GM12878 (cell line): ENCODE data around the gene NTPCR.

ENCODE experiments used
- EGR1 ChIP-seq, 2 experiments: IDR thresholded peaks; 1 replicate in 1 of 2; 2 replicates in 1 of 2; pipeline ENCODE4 v1.6.1; 2011 to 2012; ENCODE audit warnings: low read depth in 2 of 2, low read length in 2 of 2, borderline replicate concordance in 1 of 2, mild to moderate bottlenecking in 1 of 2, moderate library complexity in 1 of 2
- EP300 ChIP-seq, 2 experiments: fragments of 150-350 bp in 1 of 2; IDR thresholded peaks; 2 replicates each; pipeline ENCODE4 v1.6.1; 2011 to 2012; ENCODE audit warnings: low read depth in 2 of 2, low read length in 2 of 2, borderline replicate concordance in 1 of 2, improper control_type of control experiment in 1 of 2, inconsistent platforms in 1 of 2; ENCODE audit not compliant: control insufficient read depth in 1 of 2
- MTA3 ChIP-seq: IDR thresholded peaks from 2 replicates; pipeline ENCODE4 v1.6.1; 2012; ENCODE audit warnings: low read length, inconsistent platforms, borderline replicate concordance
- POLR2A ChIP-seq: IDR thresholded peaks from 2 replicates; pipeline ENCODE4 v1.6.1; 2011; ENCODE audit warnings: low read depth, mild to moderate bottlenecking, low read length
- POLR2AphosphoS5 ChIP-seq: IDR thresholded peaks from 2 replicates; pipeline ENCODE4 v1.6.1; 2011; ENCODE audit warnings: mild to moderate bottlenecking, low read length, inconsistent platforms
- SPI1 ChIP-seq: IDR thresholded peaks from 2 replicates; pipeline ENCODE4 v1.6.1; 2011; ENCODE audit warnings: low read depth, mild to moderate bottlenecking, low read length, moderate library complexity, borderline replicate concordance; ENCODE audit not compliant: insufficient read depth
- SUZ12 ChIP-seq: fragments of 200-600 bp; sonication (generic); IDR thresholded peaks from one replicate; pipeline ENCODE4 v1.6.1; 2018; ENCODE audit warnings: antibody characterized with exemption, mild to moderate bottlenecking; ENCODE audit not compliant: unreplicated experiment
- TAF1 ChIP-seq: IDR thresholded peaks from 2 replicates; pipeline ENCODE4 v1.6.1; 2011; ENCODE audit warnings: mild to moderate bottlenecking, low read depth, low read length, borderline replicate concordance
- TCF7 ChIP-seq: IDR thresholded peaks from 2 replicates; pipeline ENCODE4 v1.6.1; 2014; ENCODE audit warnings: antibody characterized with exemption, borderline replicate concordance
- TF ChIP-seq, protein P1 (sequence below), 3 experiments: IDR thresholded peaks in 2 of 3; conservative IDR thresholded peaks in 1 of 3; 2 replicates each; pipeline ENCODE4 v1.5.1; 2011; ENCODE audit warnings: low read depth in 3 of 3, low read length in 3 of 3, mild to moderate bottlenecking in 3 of 3, control low read depth in 2 of 3, moderate library complexity in 2 of 3, inconsistent platforms in 1 of 3, mixed read lengths in 1 of 3; ENCODE audit not compliant: control insufficient read depth in 2 of 3, insufficient read depth in 1 of 3; ENCODE audit errors: extremely low read depth in 1 of 3
- TF ChIP-seq, protein P2 (sequence below): IDR thresholded peaks from 2 replicates; pipeline ENCODE4 v1.6.1; 2011; ENCODE audit warnings: low read depth, mild to moderate bottlenecking, low read length, moderate library complexity, borderline replicate concordance; ENCODE audit errors: extremely low read depth
- TF ChIP-seq, protein P3 (sequence below): fragments of 450-650 bp; IDR thresholded peaks from 2 replicates; pipeline ENCODE4 v1.6.1; 2017; ENCODE audit warnings: mild to moderate bottlenecking
- TF ChIP-seq, protein P4 (sequence below): IDR thresholded peaks from 2 replicates; pipeline ENCODE4 v1.6.1; 2012; ENCODE audit warnings: low read depth, low read length, improper control_type of control experiment
- TF ChIP-seq, protein P5 (sequence below): IDR thresholded peaks from 2 replicates; pipeline ENCODE4 v1.6.1; 2011; ENCODE audit warnings: mild to moderate bottlenecking, low read depth, low read length, moderate library complexity; ENCODE audit not compliant: insufficient replicate concordance

DNA sequence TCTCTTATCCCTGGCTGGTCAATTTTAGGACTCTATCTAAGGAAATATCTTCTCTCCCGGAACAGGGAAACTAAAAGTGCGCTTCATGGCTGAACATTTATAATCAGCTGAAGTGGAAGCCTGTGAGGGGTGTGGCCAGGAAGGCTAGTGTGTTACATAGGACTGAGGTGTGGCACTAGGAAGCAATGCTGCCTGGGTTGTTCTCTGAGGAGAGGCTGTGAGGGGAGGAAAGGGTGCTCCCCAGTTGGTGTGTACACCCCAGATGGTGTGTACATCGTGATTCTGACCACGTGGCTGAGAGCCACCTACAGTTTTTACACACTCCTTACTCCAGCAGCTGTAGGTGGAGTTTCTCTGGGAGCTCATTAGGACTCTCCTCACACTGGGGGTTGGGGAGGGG, 16.3 kb downstream of the NTPCR start:
- TF ChIP-seq, protein P1, sequence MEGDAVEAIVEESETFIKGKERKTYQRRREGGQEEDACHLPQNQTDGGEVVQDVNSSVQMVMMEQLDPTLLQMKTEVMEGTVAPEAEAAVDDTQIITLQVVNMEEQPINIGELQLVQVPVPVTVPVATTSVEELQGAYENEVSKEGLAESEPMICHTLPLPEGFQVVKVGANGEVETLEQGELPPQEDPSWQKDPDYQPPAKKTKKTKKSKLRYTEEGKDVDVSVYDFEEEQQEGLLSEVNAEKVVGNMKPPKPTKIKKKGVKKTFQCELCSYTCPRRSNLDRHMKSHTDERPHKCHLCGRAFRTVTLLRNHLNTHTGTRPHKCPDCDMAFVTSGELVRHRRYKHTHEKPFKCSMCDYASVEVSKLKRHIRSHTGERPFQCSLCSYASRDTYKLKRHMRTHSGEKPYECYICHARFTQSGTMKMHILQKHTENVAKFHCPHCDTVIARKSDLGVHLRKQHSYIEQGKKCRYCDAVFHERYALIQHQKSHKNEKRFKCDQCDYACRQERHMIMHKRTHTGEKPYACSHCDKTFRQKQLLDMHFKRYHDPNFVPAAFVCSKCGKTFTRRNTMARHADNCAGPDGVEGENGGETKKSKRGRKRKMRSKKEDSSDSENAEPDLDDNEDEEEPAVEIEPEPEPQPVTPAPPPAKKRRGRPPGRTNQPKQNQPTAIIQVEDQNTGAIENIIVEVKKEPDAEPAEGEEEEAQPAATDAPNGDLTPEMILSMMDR (IDR thresholded peaks at IDR 0.05 in 2 of 3, conservative IDR thresholded peaks at IDR 0.05 in 1 of 3; ENCODE audit: control insufficient read depth in 2 of 3, extremely low read depth in 1 of 3, insufficient read depth in 1 of 3, low read depth in 3 of 3, low read length in 3 of 3): no peak
- TF ChIP-seq, protein P2, sequence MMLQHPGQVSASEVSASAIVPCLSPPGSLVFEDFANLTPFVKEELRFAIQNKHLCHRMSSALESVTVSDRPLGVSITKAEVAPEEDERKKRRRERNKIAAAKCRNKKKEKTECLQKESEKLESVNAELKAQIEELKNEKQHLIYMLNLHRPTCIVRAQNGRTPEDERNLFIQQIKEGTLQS: no peak
- TF ChIP-seq SPI1 (no peak), EP300 (IDR thresholded peaks at IDR 0.05; ENCODE audit: borderline replicate concordance in 1 of 2, control insufficient read depth in 1 of 2, low read depth in 2 of 2, low read length in 2 of 2) (no peak), TAF1 (no peak), POLR2AphosphoS5 (no peak), TCF7 (no peak), EGR1 (IDR thresholded peaks at IDR 0.05; ENCODE audit: borderline replicate concordance in 1 of 2, low read depth in 2 of 2, low read length in 2 of 2) (no peak), MTA3 (no peak), POLR2A (no peak), SUZ12 (no peak)
- TF ChIP-seq, protein P3, sequence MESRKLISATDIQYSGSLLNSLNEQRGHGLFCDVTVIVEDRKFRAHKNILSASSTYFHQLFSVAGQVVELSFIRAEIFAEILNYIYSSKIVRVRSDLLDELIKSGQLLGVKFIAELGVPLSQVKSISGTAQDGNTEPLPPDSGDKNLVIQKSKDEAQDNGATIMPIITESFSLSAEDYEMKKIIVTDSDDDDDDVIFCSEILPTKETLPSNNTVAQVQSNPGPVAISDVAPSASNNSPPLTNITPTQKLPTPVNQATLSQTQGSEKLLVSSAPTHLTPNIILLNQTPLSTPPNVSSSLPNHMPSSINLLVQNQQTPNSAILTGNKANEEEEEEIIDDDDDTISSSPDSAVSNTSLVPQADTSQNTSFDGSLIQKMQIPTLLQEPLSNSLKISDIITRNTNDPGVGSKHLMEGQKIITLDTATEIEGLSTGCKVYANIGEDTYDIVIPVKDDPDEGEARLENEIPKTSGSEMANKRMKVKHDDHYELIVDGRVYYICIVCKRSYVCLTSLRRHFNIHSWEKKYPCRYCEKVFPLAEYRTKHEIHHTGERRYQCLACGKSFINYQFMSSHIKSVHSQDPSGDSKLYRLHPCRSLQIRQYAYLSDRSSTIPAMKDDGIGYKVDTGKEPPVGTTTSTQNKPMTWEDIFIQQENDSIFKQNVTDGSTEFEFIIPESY: no peak
- TF ChIP-seq, protein P4, sequence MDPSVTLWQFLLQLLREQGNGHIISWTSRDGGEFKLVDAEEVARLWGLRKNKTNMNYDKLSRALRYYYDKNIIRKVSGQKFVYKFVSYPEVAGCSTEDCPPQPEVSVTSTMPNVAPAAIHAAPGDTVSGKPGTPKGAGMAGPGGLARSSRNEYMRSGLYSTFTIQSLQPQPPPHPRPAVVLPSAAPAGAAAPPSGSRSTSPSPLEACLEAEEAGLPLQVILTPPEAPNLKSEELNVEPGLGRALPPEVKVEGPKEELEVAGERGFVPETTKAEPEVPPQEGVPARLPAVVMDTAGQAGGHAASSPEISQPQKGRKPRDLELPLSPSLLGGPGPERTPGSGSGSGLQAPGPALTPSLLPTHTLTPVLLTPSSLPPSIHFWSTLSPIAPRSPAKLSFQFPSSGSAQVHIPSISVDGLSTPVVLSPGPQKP: no peak
- TF ChIP-seq, protein P5, sequence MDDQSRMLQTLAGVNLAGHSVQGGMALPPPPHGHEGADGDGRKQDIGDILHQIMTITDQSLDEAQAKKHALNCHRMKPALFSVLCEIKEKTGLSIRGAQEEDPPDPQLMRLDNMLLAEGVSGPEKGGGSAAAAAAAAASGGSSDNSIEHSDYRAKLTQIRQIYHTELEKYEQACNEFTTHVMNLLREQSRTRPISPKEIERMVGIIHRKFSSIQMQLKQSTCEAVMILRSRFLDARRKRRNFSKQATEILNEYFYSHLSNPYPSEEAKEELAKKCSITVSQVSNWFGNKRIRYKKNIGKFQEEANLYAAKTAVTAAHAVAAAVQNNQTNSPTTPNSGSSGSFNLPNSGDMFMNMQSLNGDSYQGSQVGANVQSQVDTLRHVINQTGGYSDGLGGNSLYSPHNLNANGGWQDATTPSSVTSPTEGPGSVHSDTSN: no peak
